GM19193 (cell line): ENCODE measurements around the gene TMEM186.

Experiments
- POLR2A ChIP-seq: IDR thresholded peaks from 4 replicates; pipeline ENCODE4 v1.6.1; 2011; ENCODE audit not compliant: insufficient read depth, insufficient read length; ENCODE audit errors: extremely low read depth

Gene TMEM186

DNA sequence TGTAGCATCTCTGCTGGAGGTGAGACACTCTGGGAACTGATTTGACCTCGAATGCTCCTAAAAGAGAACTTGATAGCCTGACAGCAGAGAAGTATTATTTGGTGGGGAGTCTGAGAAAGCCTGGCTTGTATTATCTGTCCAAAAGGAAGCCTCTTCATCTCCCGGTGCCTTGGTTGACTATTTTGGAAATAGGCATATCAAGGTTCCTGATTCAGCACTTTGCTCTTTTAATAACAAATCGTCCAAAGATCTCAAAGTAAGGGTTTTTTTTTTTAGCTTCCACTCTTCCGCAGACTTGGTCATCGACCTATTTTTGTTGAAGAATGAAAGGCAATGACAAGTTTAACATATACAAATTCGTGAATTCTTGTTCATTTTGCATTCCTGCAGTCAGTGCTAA lies 14.8 kb downstream of the TMEM186 start:
- TF ChIP-seq POLR2A: no peak

DNA sequence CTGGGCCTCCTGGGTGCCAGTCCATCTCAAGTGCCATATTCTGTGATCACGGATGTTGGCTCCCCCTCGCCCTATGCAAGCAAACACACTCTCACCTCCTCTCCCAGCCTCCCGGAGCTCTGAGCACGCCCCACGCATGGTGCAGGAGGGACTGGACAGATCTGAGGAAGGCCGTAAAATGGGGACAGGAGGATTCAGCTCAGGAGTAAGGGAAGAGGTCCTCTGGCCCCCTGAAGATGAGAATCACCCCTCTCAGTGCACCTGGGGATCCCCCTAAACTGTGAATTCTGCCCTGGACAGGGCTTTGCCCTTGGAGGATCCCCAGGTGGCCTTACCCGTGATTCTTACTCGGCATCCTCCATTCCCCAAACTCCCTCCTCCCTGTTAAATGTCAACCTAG lies 15.6 kb downstream of the TMEM186 start:
- no peak for TF ChIP-seq POLR2A

DNA sequence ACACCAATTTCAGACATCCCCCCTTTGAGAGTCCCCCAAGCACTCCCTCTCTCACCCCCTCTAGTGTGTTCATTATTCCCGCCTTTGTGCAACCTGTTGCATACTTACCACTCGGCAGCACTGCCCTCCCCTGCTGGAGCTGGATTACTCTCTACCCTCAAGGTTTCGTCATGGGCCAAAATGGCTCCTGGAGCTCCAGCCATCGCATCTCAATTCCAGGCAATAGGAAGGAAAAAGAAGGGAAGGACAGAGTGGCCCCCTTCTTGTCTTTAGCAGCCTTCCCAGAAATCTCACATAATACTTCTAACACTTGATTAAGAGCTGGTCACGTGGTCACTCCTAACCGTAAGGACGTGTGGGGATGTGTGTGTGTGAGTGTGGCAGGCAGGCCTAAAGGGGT lies 20.2 kb downstream of the TMEM186 start:
- TF ChIP-seq POLR2A: no peak

DNA sequence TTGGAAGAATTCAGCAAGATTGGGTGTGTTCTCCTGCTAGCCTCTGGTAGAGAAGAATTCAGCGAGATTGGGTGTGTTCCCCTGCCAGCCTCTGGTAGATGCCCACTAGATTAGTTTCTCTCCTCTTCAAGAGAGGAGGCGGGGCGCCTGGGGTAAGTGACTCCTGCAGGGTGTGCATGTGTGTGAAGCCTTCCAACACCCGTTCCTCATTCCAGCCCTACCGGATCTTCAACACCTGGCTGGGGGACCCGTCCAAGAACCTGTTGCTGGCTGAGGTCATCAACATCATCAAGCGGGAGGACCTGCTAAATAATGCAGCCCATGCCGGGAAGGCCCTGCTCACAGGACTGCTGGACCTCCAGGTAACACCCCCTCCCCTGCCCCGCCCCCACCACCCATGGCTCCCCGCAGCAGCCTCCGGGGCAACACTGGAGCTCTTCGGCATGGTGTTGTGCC lies 21.3 kb downstream of the TMEM186 start:
- TF ChIP-seq POLR2A: no peak

DNA sequence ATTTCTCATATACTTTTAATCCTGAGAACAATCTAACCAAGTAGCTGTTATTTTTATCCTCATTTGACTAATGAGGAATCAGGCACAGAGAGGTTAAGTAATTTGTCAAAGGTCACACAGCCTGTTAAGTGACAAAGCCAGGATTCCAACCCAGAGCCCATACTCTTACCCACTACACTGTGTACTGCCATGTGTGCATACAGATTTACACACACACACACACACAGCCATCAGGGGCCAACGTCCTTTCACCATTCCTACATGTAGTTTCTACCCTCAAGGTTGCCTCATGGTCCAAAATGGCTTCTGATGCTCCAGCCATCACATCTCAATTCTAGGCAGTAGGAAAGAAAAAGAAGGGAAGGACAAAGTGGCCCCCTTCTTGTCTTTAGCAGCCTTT lies 22.1 kb downstream of the TMEM186 start:
- no peak for TF ChIP-seq POLR2A

DNA sequence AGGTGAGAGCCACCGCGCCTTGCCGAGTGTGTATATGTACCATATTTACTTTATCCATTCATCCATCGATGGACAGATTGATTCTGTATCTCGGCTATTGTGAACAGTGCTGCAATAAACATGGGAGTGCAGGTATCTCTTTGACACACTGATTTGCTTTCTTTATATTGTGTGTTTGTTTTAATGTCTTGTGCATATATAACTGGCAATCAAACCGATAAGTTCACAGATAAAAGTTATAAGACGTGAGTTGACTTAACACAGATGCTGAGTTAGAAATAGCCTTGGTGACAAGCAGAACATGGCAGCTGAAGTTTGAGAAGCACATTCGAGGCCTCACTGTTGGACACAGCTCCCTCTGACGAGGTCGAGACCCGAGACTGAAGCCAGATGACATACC lies 23.2 kb downstream of the TMEM186 start:
- no peak for TF ChIP-seq POLR2A

DNA sequence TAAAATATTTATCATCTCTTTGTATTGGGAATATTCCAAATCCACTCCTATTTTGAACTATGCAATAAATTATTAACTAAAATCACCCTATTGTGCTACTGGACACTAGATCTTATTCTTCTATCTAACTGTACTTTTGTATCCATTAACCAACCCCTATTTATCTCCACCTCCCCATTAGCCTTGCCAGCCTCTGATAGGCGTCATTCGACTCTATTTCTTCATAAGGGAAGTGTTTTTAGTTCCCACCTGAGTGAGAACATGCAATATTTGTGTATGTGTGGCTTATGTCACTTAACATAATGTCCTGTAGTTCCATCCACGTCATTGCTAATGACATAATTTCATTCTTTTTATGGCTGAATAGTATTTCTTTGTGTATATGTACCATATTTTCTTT lies 23.9 kb downstream of the TMEM186 start:
- TF ChIP-seq POLR2A: no peak

DNA sequence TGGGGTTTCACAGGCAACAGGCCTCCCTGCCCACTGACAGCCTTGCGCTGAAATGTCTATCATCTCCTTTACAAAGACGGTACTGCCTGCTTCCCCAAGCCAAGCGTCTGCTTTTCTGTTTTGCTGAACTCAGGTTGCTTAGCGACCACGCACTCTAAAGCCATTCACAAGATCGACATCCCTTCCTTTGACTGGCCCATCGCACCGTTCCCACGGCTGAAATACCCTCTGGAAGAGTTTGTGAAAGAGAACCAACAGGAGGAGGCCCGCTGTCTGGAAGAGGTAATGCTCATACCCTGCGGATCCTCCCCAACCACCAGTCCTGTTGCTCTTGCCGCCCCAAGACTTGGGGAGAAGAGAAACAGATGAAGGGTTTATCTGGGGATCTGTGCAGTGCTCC lies 28.7 kb downstream of the TMEM186 start:
- TF ChIP-seq POLR2A: no peak

DNA sequence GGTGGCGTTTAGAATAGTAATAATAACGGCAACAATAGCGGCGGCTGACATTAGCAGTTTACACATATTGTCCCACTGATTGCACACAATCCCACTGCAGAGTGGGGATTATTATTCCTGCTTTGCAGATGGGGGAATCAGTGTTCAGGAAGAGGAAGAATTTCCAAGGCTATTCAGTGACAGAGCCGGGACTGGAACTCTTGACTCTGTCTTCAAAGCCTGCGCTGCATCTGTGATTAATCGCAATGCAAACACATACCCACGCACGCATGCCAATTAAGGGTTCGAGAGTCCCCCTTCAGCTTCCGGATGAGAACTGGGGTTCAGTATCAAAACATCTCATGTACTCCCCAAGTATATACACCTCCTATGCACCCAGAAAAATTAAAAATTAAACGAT lies 29.2 kb downstream of the TMEM186 start:
- TF ChIP-seq POLR2A: no peak

DNA sequence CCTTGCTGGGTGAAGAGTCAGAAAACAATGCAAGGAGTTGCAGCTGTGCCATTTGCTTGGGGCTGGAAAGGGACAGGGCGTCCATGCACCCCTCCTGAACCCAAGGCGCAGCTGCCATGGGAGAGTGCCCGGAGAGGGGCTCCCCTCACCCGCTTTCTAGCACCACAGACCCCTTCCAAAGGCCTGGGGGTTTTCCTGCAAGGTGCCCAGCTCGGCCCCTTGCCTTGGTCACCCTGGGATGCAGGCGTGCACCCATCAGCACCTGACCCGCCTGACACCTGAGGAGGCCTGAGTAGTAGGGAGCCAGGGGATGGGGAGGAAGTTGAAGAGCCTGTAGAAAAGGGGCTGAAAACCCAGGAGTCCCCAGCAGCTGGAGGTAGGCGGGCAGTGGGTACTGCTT lies 30.3 kb downstream of the TMEM186 start:
- no peak for TF ChIP-seq POLR2A

DNA sequence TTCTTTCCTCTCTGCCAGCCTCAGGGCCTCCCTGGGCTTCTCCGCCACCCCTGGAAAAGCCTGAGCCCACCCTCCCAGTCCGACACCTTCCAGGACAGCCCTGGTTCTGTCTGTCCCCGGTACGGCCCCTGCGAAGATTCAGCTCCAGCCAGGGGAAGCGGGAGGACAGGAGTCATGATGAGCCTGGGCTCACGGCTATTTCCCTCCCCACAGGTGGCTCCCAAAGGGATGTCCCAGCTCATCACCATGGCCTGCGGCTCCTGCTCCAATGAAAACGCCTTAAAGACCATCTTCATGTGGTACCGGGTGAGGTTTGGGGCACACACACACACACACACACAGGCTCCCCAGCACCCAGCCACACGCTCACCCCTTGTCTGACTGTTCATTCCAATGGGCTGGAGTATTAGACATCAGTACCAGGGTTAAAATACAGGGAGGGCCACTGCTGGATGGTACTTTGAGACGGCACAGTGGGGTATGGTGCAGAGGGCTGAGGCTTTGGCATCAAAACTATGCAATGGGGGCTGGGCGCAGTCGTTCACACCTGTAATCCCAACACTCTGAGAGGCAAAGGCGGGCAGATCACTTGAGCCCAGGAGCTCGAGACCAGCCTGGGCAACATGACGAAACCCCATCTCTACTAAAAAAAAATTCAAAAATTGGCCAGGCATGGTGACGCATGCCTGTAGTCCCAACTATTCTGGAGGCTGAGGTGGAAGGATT lies 32.8 kb downstream of the TMEM186 start:
- TF ChIP-seq POLR2A: no peak

DNA sequence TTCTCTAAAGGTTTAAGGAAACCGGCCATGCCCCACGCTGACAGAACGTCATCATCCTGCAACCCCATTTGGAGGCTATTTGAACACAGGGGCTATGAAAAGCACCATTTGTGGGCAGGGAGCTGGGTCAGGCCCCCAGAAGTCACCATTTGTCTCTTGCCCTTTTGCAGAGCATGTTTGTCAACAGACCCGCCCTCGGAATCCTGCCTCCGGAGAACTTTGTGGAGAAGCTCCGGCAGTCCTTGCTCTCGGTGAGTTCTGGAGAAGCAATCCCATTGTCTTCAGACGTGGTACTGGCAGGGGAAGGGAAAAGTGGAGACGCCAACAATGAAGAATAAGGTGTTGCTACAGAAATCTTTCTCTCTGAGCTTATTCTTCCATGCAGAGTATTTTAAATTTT lies 33.5 kb downstream of the TMEM186 start:
- no peak for TF ChIP-seq POLR2A

DNA sequence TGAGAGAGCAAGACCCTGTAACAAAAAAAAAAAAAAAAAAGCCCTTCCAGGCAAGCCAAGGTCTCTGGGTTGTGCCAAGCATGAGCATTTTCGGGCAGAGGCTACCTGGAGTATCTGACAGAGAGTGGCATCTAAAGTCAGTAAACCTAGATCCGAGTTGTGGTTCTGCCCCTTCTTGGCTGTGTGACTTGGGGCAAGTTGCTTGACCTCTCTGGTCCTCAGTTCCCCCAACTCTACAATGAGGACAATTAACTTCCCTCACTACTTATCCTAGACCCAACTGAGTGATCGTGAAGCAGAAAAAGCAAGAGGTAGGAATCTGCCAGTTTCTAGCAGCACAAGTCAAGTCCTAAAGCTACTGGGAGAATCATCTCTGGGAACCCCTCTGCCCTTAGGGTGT lies 34.4 kb downstream of the TMEM186 start:
- no peak for TF ChIP-seq POLR2A

DNA sequence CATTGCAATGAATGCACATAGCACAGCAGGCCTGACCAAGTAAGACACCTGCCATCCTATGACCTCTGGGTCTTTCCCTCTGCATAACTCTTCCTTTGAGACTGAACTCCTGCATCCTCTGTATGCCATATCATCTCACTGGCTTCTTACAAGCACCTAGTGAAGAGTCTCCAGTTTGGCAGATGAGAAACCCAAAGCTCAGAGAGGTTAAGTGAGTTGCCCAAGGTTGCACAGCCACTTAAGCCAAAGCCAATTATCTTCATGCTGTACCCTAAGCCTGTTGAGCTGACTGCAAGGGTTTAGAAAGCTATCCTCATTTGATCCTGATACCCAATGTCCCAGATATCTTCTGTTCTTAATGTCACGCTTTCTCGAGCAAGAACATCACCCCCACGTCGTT lies 35.2 kb downstream of the TMEM186 start:
- TF ChIP-seq POLR2A: no peak

DNA sequence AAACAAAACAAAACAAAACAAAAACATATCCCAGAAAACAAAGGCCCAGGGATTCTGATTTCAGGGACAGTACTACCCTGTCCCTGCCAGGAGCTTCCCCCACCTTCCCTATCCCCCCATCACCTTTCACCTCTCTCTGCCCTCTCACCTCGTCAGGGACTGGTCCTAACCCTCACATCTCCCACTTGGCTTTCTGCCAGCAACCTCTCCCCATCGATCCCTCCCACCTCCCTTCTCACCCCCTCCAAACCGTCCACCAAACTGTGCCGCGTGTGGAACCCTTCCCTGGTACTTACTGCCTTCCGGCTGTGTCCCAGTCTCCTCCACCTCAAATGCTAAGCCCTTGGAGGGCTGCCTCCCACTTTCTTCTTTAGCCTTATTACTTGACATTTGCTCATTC lies 36.4 kb downstream of the TMEM186 start:
- no peak for TF ChIP-seq POLR2A

DNA sequence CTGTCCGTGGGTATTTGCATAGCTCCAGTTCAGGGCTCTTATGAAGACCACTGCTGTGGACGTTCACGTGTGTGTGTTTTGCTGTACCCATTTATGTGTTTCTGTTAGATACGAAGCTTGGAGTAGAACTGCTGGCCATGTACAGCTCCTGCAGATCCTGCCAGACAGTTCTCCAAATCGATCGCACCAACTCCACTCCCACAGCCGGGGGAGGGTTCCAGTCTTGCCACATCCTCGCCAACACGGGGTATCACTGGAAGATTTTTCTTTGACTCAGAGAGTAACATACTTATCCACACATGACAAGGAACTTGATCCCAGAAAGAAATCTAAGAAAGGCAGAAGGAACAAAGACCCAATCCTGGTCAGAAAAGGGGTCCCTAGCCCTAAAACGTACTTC lies 37.4 kb downstream of the TMEM186 start:
- no peak for TF ChIP-seq POLR2A

DNA sequence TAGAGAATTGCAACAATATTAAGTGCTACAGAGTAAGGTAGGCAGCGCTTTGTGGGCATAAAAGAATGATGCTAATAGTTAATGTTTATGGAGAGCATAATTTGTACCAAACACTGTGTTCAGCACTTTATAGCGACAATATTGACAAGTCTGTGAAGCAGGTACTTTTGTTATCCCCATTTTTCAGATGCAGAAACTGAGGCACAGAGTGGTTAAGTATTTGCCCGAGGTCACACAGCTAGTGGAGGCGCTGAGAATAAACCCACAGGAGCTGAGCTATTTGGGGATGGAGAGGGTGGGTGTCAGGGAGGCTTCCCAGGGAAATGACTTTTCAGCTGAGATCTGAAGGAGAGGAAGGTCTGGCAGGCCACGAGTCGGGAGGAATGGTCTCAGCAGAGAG lies 39.4 kb downstream of the TMEM186 start:
- no peak for TF ChIP-seq POLR2A
